GM19023 (cell line): ENCODE measurements around the gene PRAMEF4.
"Not testable (repeated sequence)": the region's sequence is repeated elsewhere in the genome, so short reads cannot be mapped to it uniquely, and the experiment has no call there.

Experiments
- ATAC-seq: cut with Tn5 transposase; IDR thresholded peaks from one replicate; pipeline ENCODE4 v1.9.1; 2021; ENCODE audit warnings: mild to moderate bottlenecking, moderate library complexity; ENCODE audit not compliant: unreplicated experiment

PRAMEF4 gene

DNA sequence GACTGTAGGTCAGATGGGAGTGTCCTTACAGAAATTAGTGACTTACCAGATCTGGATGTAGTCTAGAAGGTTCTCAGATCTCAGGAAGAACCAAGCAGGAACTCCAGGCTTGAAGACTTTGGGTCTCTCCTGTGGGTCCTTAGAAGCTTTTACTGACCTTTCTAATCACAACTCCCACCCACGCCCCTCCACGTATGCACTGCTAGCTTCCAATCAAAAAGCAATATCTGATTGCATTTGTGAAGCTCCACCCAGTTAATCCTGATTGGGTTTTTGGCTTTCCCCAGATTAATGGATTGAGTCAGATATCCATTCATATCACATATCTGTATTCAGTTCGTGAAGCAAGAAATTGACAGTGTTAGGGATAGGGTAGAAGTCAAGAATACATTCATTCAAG, at the start of gene PRAMEF4:
PRAMEF4 (minus strand) TSS at position 101 of the 400 bp plus-strand sequence. CDS start 2,807 bp downstream, outside the sequence.
- not testable (repeated sequence) for ATAC-seq

DNA sequence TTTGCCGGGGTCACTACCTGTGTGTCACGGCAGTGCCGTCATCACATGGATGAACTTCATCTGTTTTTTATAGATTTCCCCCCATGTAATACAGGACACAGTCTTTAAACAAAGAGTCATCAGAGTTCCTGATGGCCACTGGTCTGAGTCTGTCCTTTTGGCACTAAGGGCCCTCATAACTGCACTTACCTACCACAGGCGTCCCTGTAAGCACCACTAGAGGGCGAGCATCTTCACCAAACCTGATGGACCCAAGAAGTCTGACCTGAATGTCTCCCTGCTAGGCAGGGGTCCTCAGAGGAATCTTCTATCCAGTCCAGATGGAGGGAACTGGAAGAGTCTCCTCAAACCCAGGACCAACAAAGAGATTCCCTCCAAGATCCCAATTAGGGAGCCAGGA, 38.4 kb upstream of the PRAMEF4 start:
- ATAC-seq: not testable (repeated sequence)

DNA sequence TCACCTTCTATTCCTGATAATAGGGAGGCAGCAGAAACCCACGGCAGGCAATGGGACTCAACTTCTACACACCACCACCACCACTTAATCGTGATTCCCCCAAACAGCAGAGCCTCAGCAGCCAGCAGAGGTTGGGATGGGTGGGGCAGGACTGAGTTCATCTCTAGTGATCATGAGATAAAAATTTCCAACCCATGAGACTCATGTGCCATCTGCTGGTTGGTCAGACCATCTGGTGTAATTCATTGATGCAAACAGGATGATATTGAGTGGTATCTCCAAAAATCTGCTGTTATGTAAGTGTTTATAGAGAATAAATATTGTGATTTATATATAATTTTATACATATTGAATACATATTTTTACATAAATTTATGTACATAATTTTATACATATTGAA, 35.7 kb upstream of the PRAMEF4 start:
- ATAC-seq: not testable (repeated sequence)

DNA sequence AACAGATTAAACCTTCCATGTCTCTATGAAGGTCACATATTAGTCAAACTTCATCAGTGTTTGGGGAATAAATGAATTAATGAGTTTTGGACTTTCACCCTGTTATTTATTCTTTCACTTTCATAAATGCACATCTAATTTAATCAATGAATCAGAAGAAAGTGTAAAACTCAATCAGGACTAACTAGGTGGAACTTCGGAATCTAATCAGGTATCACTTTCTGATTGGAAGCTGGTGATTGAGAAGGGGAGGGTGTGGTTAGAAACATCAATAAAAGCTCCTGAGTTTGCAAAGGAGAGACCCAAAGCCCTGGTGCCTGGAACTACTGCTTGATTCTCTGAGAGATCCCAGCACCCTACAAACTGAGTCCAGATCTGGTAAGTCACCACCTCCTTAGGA, 30.3 kb upstream of the PRAMEF4 start, which contains the start of gene PRAMEF7:
PRAMEF7 (plus strand) TSS at position 301 of the 400 bp plus-strand sequence. CDS start 1,083 bp downstream, outside the sequence.
- not testable (repeated sequence) for ATAC-seq

DNA sequence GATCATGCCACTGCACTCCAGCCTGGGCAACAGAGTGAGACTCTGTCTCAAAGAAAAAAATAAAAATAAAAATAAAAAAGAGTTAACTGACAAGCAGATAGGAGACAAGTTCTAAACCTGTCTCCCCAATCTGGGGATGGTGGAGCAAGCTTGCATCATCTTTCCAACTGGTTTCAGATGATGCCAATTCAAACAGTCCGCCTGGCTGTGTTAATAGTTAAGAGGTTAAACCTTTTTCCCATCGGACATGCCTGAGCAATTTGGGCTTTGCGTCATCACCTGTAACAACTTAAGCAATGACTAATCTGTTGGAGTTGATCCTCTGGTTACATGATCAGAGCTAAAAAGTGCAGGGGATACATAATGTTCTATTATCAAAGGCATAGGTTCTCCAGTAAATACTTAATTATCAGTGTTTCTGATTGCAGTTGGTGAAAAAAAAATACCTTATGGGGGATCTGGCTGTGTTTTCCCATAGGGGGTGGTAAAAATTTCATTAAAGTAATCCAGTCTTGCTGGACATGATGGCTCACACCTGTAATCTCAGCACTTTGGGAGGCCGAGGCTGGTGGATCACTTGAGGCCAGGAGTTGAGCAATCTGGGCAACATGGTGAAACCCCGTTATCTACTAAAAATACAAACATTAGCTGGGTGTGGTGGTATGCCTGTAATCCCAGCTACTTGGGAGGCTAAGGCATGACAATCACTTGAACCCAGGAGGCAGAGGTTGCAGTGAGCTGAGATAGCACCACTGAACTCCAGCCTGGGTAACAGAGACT, 18.0 kb upstream of the PRAMEF4 start:
- ATAC-seq: not testable (repeated sequence)

DNA sequence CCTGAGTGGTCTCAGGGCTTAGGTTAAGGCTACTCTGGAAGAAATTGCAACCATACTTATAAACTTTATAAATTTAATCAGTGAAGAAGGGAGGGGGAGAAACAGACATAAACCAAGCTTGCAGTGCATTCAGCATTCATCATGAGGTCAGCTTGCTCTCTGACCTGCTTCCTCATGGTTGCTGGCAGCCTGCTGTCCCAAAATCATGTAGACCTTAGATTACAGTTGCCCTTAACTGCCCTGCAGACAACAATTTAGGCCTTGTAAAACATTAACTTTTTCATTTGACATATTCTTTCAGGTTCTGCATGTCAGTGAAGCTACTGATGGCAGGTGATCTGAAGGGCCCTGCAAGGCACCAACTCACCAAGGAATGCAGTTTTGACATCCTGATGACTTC, 13.2 kb upstream of the PRAMEF4 start:
- ATAC-seq: not testable (repeated sequence)

GRCh38 chr1:12898170-12898569, 12.2 kb upstream of the PRAMEF4 start, which contains the start of gene PRAMEF10:
Gene PRAMEF10, minus strand, starts transcription at chr1:12898270. Its CDS starts 2,423 bp downstream, at chr1:12895847.
- ATAC-seq: not testable (repeated sequence)

- ATAC-seq: not testable (repeated sequence)
Measured at GRCh38 chr1:12878453-12878852, 7.5 kb downstream of the PRAMEF4 start.

DNA sequence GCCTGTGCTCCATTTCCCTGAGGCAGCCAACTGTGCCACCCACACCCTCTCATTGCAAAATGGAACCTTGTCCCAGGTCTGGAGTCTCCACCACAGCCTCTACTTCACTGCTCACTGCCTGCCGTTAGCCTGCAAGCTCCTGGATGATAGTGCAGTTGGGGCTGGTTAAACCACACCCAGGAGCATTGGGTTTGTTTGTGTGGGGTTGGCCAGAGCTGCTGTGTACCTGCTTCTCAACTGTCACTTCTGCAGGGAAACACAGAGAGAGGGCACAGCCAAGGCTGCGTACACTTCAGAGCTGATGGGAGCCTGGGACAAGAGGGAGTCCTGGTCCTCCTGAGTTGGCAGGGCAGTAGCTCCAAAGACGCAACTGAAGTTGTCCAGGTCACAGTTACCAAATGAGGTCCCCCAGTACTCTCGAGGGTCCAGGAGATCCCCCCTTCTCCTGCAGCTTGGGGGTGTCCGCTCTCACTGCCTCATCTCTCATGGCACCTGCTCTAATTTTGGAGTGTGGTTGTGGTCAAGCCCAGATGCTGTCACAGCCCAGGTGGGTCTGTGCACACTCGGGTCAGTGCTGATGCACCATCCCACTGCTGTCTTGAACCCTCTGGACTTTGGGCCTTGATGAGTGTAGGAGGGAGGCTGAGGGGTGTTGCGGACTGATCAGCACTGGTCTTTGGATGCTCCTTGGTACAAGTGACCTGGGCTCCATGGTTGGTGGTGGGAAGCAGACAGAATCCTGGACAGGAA, 22.7 kb downstream of the PRAMEF4 start:
- not testable (repeated sequence) for ATAC-seq

DNA sequence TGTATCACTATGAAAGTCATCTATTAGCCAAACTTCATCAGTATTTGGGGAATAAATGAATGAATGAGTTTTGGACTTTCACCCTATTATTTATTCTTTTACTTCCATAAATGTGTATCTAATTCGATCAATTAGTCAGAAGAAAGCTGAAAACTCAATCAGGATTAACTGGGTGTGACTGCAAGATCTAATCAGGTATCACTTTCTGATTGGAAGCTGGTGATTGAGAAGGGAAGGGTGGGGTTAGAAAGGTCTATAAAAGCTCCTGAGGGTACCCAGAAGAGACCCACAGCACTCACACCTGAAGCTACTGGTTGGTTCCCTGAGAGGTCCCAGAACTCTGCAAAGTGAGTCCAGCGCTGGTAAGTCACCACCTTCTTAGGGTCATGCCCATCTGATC, 29.2 kb downstream of the PRAMEF4 start, which contains the start of gene PRAMEF2:
PRAMEF2 (plus strand) TSS at position 301 of the 400 bp plus-strand sequence. CDS start 1,924 bp downstream, outside the sequence.
- ATAC-seq: not testable (repeated sequence)

GRCh38 chr1:12851779-12852178, 34.2 kb downstream of the PRAMEF4 start:
- ATAC-seq: no peak

DNA sequence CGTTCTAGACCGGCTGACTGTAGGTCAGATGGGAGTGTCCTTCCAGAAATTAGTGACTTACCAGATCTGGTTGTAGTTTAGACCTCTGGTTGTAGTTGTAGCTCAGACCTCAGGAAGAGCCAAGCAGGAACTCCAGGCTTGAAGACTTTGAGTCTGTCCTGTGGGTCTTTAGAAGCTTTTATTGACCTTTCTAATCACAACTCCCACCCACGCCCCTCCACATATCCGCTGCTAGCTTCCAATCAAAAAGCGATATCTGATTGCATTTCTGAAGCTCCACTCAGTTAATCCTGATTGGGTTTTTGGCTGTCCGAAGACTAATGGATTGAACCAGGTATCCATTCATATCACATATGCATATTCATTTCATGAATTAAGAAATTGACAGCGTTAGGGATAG, 37.4 kb downstream of the PRAMEF4 start, which contains the start of gene HNRNPCL1:
HNRNPCL1 (minus strand) TSS at position 101 of the 400 bp plus-strand sequence. CDS start 431 bp downstream, outside the sequence.
- ATAC-seq: not testable (repeated sequence)

DNA sequence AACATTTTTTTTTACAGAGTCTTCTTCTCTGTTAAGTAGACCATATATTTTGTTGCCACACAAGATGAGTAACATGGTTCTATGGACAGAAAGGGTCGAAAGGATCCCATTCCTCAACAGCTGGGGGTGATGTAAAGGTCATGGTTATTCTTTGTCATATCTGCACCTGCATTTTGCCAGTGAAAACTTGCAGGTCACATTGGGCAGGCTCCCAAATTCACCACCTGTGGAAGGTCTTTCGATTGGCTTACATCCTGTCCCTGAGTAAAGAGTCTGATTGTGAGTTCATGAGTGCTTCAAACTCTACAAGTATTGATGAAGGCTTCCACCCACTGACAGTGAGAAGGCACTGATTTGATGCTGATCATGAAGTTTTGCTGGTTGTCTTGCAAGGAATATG, 52.8 kb downstream of the PRAMEF4 start:
- not testable (repeated sequence) for ATAC-seq

DNA sequence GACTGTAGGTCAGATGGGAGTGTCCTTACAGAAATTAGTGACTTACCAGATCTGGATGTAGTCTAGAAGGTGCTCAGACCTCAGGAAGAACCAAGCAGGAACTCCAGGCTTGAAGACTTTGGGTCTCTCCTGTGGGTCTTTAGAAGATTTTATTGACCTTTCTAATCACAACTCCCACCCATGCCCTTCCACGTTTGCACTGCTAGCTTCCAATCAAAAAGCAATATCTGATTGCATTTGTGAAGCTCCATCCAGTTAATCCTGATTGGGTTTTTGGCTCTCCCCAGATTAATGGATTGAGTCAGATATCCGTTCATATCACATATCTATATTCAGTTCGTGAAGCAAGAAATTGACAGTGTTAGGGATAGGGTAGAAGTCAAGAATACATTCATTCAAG, 54.7 kb downstream of the PRAMEF4 start, which contains the start of gene PRAMEF11:
PRAMEF11 (minus strand) TSS at position 101 of the 400 bp plus-strand sequence. CDS start 2,621 bp downstream, outside the sequence.
- ATAC-seq: not testable (repeated sequence)
